Left ventricle myocardium superior (tissue), 1 donor: ENCODE measurements around the gene ONECUT3. TPM values are rescaled to one million over a fixed set of nuclear protein-coding genes. Genes with fewer than 3 reads are reported as not detected.
"Not testable (repeated sequence)": the region's sequence is repeated elsewhere in the genome, so short reads cannot be mapped to it uniquely, and the experiment has no call there.

Experiments
- ATAC-seq: fragments of 200-7000 bp; cut with Tn5 transposase; one replicate; pipeline ENCODE4 v1.9.1; 2020; ENCODE audit warnings: mild to moderate bottlenecking, moderate library complexity
- DNase-seq: peaks from one replicate; pipeline ENCODE4 v3.0.0-alpha.2; 2020
- intact Hi-C: fragments of 100-400 bp; cut with micrococcal nuclease; formaldehyde crosslinking; loops from one replicate; pipeline ENCODE4 v1.11.0; 2022
- total RNA-seq: library from RNA; stranded (reverse); fragmentation: NEBNext Ultra II Directional; extraction: Animal tissue kit (Norgen Biotek cat#: 25700); gene quantifications from one replicate; pipeline ENCODE4 v1.2.1, GENCODE V29; 2021
- donor health status: DM: no; HTN: yes; CAD: no; lungs with severe emphysema.

The ONECUT3 gene
- total RNA-seq, 1 donor from 2014 or later: not detected

- DNase-seq (no peak), ATAC-seq (no peak)
- intact Hi-C loops: no loop called here
These were observed 30.6 kb downstream of the ONECUT3 start for GRCh38 chr19:1783874-1784273.

- ATAC-seq (no peak), DNase-seq (no peak)
- intact Hi-C loops: no loop called here
These were observed 32.0 kb downstream of the ONECUT3 start for GRCh38 chr19:1785310-1785709.

- ATAC-seq: no peak
- DNase-seq: no peak
- intact Hi-C loops: no loop called here
These were observed 33.4 kb downstream of the ONECUT3 start for GRCh38 chr19:1786668-1787067.

GRCh38 chr19:1787116-1787515 lies 33.8 kb downstream of the ONECUT3 start:
- intact Hi-C loops: no loop called here
- DNase-seq (no peak), ATAC-seq (no peak)

- DNase-seq (no peak), ATAC-seq (no peak)
- intact Hi-C loops: no loop called here
These were observed 36.1 kb downstream of the ONECUT3 start for GRCh38 chr19:1789261-1790041.

DNA sequence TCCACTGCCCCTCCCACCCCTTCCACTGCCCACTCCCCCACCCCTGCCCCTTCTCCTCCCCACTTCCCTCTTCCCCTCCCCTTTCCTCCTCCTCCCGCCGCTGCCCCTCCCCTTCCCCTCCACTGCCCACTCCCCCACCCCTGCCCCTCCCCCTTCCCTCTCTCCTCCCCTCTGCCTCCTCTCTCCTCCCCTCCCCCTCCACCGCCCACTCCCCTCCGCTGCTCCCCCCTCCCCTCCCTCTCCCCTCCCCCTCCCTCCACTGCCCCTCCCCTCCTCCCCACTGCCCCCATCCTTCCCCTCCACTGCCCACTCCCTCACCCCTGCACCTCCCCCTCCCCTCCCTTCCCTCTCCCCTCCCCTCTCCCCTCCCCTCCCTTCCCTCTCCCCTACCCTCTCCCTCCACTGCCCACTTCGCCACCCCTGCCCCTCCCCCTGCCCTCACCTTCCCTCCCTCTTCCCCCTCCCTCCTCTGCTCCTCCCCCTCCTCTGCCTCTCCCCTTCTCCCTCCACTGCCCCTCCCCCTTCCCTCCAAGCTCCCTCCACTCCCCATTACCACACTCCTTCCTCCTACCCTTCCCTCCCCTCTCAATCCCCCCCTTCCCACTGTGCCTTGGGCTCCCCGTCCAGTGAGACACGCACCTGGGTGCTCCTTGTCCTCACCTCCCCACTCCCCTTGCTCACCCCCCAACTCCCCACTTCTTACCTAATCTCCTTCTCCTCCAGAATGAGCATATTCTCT lies 36.9 kb downstream of the ONECUT3 start:
- DNase-seq (no peak), ATAC-seq (no peak)
- intact Hi-C loops: no loop called here

DNA sequence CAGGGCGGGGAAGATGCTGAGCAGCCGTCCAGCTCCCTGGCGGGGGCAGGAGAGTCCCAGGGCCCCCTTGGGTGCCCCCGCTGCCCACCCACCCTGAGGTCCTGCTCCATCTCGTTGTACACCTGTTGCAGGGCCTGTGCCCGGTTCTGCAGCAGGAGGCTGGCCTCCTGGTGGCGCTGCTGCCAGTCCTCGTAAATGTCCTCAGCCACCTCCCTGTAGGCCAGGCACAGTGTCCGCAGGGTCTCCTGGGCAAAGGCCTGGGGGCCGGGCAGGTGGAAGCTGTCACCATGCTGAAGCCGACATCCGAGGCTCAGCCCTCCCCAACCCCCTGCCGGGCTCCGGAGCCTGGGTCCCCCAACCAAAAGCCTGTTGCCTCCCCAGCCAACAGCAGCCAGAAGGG lies 38.6 kb downstream of the ONECUT3 start:
- intact Hi-C loops: no loop called here
- ATAC-seq: no peak
- no peak for DNase-seq

- intact Hi-C loops: no loop called here
- DNase-seq (no peak), ATAC-seq (no peak)
These were observed 41.3 kb downstream of the ONECUT3 start for GRCh38 chr19:1794424-1795172.

DNA sequence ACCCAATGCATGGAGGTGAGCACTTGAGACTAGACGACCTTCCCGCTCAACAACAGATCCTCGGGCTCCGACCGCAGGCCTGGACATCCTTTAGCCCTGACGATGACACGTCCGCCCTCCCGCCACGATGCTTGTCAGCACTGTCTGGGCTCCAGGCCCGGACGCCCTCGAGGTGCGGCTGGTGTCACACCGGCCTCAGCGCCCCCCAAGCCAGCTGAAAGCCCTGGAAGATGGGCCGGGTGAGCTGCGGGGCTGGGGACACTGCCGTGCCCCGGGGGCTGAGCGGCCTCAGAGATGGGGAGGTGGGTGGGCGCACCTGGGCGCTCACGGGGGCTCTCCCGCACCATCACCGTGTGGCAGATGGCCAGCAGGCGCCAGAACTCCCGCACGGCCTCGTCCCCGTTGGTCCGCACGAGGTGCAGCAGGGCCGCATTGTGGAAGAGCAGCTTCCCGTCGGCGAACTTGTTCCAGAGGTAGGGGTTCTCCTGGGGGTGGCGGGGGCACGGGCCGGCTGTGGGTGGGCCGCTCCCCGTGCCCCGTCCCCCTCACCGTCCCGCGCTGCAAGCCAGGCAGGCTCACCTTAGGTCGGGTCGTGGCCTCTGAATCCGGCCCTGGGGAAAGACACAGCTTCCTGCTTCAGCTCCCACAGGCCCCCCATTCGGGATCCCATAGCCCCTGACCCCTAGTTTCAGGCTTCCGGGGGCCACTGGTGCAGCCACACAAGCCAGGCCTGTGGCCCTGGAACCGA lies 43.3 kb downstream of the ONECUT3 start:
- DNase-seq: no peak
- ATAC-seq: no peak
- intact Hi-C loops: no loop called here

GRCh38 chr19:1797313-1797712 lies 44.0 kb downstream of the ONECUT3 start:
- intact Hi-C loops, DNase-seq, ATAC-seq: not testable (repeated sequence)

DNA sequence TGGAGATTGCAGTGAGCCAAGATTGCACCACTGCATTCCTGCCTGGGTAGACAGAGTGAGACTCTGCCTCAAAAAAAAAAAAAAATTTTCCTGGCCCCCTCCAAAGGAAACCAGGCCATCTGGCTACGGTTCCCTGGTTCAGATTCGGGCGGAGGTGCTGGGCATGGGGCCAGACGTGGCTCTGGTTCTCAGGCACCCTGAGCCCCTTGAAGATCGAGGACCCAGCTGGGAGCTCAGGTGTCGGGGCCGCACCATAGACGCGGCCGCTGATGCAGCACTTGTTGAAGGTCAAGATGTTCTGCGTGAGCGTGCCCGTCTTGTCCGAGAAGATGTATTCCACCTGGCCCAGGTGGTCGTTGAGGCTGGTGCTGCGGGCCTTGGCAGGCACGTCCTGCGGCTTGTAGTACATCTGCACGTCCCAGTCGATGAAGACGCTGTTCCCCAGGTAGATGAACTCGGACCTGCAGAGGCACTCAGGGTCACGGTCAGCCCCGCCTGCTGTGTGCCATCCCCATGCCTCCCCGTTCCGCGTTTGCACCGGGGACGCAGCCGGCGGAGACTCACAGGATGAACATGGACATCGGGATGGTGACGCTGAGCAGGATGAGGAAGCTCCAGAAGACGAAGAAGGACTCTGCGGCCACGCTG lies 46.5 kb downstream of the ONECUT3 start:
- DNase-seq: no peak
- intact Hi-C loops: no loop called here
- ATAC-seq: no peak

DNA sequence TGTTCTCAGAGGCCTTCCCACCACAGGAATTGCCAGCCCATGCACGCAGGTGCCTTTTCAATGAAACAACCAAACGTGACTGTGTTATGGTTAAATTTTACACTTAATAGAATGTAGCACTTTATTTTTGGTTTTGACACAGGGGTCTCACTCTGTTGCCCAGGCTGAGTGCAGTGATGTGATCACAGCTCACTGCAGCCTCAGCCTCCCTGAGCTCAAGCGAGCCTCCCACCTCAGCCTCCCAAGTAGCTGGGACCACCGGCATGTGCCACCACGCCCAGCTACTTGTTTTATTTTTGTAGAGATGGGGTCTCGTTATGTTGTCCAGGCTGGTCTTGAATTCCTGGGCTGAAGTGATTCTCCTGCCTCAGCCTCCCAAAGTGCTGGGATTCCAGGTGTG lies 51.6 kb downstream of the ONECUT3 start:
- DNase-seq (no peak), ATAC-seq (no peak)
- intact Hi-C loops: no loop called here

- DNase-seq (peak; percentile 18), ATAC-seq (no peak)
- intact Hi-C loops: no loop called here
These were observed 52.3 kb downstream of the ONECUT3 start for GRCh38 chr19:1805401-1806183.

DNA sequence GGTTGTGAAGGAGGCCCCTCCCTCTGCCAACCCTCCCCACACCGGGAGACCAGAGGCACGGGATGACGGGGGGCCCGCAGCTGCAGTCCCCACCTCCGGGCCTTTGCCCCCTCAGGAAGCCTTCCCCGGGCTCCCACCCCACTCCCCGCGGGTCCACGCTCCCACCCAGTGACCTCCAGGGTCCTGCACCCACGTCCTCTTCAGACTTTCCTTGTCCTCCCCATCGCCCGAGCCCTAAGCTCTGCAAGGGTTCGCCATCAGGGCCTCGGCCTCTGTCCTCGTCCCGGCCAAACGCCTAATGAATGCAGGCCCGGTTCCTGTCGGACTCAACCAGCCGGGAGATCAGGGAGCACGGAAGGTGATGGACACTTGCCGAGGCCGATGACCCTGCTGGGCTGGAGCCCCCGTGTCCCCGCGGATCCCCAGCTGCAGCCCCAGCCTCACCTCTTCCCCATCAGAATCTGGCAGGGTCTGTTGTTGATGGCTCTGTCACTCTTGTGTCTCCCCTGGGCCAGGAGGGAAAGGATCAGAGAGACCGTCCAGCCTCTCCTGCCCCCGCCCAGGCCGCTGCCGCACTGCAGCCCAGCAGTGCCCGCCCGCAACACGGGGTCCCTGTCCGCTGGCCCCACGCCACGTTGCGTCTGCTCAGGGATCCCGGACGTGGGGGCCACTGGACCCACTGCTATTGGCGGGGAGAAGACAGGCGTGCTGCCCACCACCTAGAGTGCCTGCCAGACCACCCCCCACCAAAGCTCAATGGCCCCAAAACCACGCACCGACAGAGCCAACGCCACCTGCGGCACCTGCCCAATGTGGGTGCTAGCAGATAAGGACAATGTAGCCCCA lies 53.1 kb downstream of the ONECUT3 start:
- intact Hi-C loops: no loop called here

GRCh38 chr19:1807030-1807694 lies 53.9 kb downstream of the ONECUT3 start:
- DNase-seq: no peak
- no peak for ATAC-seq
- intact Hi-C loops: no loop called here

More for the DNA sequence above, 53.1 kb downstream of the ONECUT3 start:
- no peak for ATAC-seq
- DNase-seq: no peak

DNA sequence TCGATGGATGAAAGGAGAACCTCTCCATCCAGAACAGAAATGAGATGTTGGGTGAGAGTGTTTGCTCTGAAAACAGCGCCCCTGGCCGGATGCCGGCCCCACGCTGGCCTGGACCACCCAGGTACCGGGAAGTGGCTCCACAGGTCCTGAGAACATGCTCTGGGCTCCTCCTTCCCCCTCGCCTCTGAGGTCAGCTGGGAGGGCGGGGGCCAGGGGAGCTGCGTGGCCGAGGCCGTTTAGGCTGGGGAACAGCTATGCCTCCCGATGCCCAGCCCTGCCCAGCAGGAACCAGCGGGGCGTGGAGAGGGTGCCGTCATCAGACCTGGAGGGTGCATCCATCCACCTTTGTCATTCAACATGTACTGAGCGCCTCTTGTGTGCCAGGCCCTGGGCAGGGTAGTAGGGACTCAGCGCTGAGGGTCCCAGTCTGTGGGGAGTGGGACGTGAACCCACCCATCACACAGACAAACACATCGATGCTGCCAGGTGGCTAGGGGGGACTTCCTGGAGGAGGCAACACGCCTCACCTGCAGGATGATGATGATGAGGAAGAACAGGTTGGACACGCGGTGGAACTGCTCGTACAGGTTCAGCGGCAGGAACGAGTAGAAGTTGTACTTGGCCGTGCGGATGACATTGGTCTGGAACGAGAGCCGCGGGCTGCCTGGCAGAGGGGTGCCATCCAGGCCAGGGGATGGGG lies 54.5 kb downstream of the ONECUT3 start:
- DNase-seq: no peak
- intact Hi-C loops: no loop called here
- no peak for ATAC-seq
